Measurements from ENCODE around the gene SPACA4.

SPACA4 gene

GRCh38 chr19:48627865-48628314 is 21.3 kb downstream of the SPACA4 start:
- no peak for TF ChIP-seq ZFX (IDR thresholded peaks at IDR 0.05; ENCODE audit: borderline replicate concordance)
- TF ChIP-seq CTCF (IDR thresholded peaks at IDR 0.05), result no peak
- H3K27ac ChIP-seq, result peak overlapping the region; percentile 100; the same call in 1 of the 2 replicates

GRCh38 chr19:48628486-48629296 is 22.1 kb downstream of the SPACA4 start:
- H3K27ac ChIP-seq, result peak overlapping the region; percentile 100
- TF ChIP-seq CTCF (IDR thresholded peaks at IDR 0.05) (no peak), ZFX (IDR thresholded peaks at IDR 0.05; ENCODE audit: borderline replicate concordance) (no peak)

GRCh38 chr19:48629297-48629598 is 22.7 kb downstream of the SPACA4 start:
- peak overlapping the region; percentile 100 for H3K27ac ChIP-seq
- peak; percentile 27; the same call in 1 of the 2 replicates for TF ChIP-seq CTCF (IDR thresholded peaks at IDR 0.05)
- TF ChIP-seq ZFX (IDR thresholded peaks at IDR 0.05; ENCODE audit: borderline replicate concordance), result no peak

GRCh38 chr19:48629599-48630295 is 23.2 kb downstream of the SPACA4 start:
- peak overlapping the region; percentile 100 for H3K27ac ChIP-seq
- TF ChIP-seq ZFX (IDR thresholded peaks at IDR 0.05; ENCODE audit: borderline replicate concordance) (no peak), CTCF (IDR thresholded peaks at IDR 0.05) (no peak)

GRCh38 chr19:48630296-48631063 is 23.9 kb downstream of the SPACA4 start:
- peak overlapping the region; percentile 100 for H3K27ac ChIP-seq
- peak; percentile 70 for TF ChIP-seq CTCF (IDR thresholded peaks at IDR 0.05)
- TF ChIP-seq ZFX (IDR thresholded peaks at IDR 0.05; ENCODE audit: borderline replicate concordance), result no peak

- TF ChIP-seq CTCF (IDR thresholded peaks at IDR 0.05) (no peak), ZFX (IDR thresholded peaks at IDR 0.05; ENCODE audit: borderline replicate concordance) (no peak)
- H3K27ac ChIP-seq, result peak overlapping the region; percentile 100
Measured at GRCh38 chr19:48631225-48631624, 24.7 kb downstream of the SPACA4 start.

GRCh38 chr19:48632286-48632685 is 25.7 kb downstream of the SPACA4 start:
- peak overlapping the region; percentile 100 for H3K27ac ChIP-seq
